Panc1 (cell line): ENCODE results near the gene LRRC3C. TPM values are rescaled to one million over a fixed set of nuclear protein-coding genes. Genes with fewer than 3 reads are reported as not detected.

Source experiments
- ATAC-seq: fragments of 200-7000 bp; cut with Tn5 transposase; 2 replicates; pipeline ENCODE4 v1.9.1; 2020; ENCODE audit warnings: mild to moderate bottlenecking, moderate library complexity
- BruUV-seq: library from RNA; stranded (reverse); fragments of 400-500 nt; replicated peaks from 2 replicates; lab custom pipeline; 2021; lab: Mats Ljungman, UMichigan
- CTCF ChIA-PET: fragments of 300-600 bp; sonication (Branson Sonifier 250); formaldehyde crosslinking; loops from one replicate; lab custom pipeline; 2022; ENCODE audit warnings: antibody characterized with exemption; lab: Charles Lee
- POLR2A ChIA-PET: fragments of 300-600 bp; sonication (Branson Sonifier 250); formaldehyde crosslinking; loops from one replicate; lab custom pipeline; 2022; ENCODE audit warnings: antibody characterized with exemption; lab: Charles Lee
- DNase-seq: peaks from one replicate; pipeline ENCODE4 v3.0.0-alpha.2; 2010; ENCODE audit warnings: low read depth, low spot score
- H3K27ac ChIP-seq: 2 replicates; pipeline ENCODE4 v1.5.1; 2011; ENCODE audit warnings: mild to moderate bottlenecking, low read length, inconsistent platforms
- H3K27me3 ChIP-seq: fragments of 200-500 bp; sonication (Bioruptor generic); 2 replicates; pipeline ENCODE4 v1.6.0; 2014; ENCODE audit warnings: low read length, inconsistent platforms; ENCODE audit not compliant: control insufficient read depth, insufficient read depth
- H3K36me3 ChIP-seq: fragments of 200-500 bp; sonication (Bioruptor generic); 2 replicates; pipeline ENCODE4 v1.5.1; 2014; ENCODE audit warnings: inconsistent platforms, mild to moderate bottlenecking, low read length, moderate library complexity; ENCODE audit not compliant: control insufficient read depth, insufficient read depth
- H3K4me1 ChIP-seq: 2 replicates; pipeline ENCODE4 v1.5.1; 2011; ENCODE audit warnings: inconsistent platforms, mild to moderate bottlenecking, low read length, moderate library complexity; ENCODE audit not compliant: control insufficient read depth, insufficient read depth
- H3K4me3 ChIP-seq, 2 experiments: 2 replicates each; pipeline ENCODE4 v1.5.1; 2011 to 2012; ENCODE audit warnings: low read depth in 2 of 2, low read length in 2 of 2, mild to moderate bottlenecking in 2 of 2, inconsistent platforms in 1 of 2, moderate library complexity in 1 of 2
- H3K9me3 ChIP-seq: fragments of 200-500 bp; sonication (Bioruptor generic); 2 replicates; pipeline ENCODE4 v1.5.1; 2014; ENCODE audit warnings: low read depth, mild to moderate bottlenecking, inconsistent platforms, low read length, moderate library complexity; ENCODE audit not compliant: control insufficient read depth, insufficient read depth
- POLR2AphosphoS5 ChIP-seq: IDR thresholded peaks from 2 replicates; pipeline ENCODE4 v1.6.1; 2012; ENCODE audit warnings: mild to moderate bottlenecking, low read depth, low read length, moderate library complexity
- REST ChIP-seq, 2 experiments: IDR thresholded peaks; 2 replicates each; pipeline ENCODE4 v1.6.1; 2011 to 2012; ENCODE audit warnings: low read depth in 2 of 2, control low read depth in 1 of 2, low read length in 1 of 2, mild to moderate bottlenecking in 1 of 2, moderate library complexity in 1 of 2; ENCODE audit not compliant: insufficient read depth in 1 of 2
- SIN3A ChIP-seq: IDR thresholded peaks from 2 replicates; pipeline ENCODE4 v1.6.1; 2012; ENCODE audit warnings: low read depth, mild to moderate bottlenecking, low read length, moderate library complexity, borderline replicate concordance; ENCODE audit not compliant: insufficient read depth
- TCF7L2 ChIP-seq: IDR thresholded peaks from 2 replicates; pipeline ENCODE4 v1.6.1; 2011; ENCODE audit warnings: mild to moderate bottlenecking, low read depth, low read length, inconsistent platforms
- in situ Hi-C: cut with HindIII; loops from 2 replicates; pipeline ENCODE4 v1.10.0; 2016; ENCODE audit warnings: low sequenced_read_pairs, low pct_unique_long_range_greater_than_20kb
- intact Hi-C: fragments of 100-400 bp; cut with micrococcal nuclease; formaldehyde crosslinking; loops from one replicate; pipeline ENCODE4 v1.10.0; 2022; ENCODE audit not compliant: unreplicated experiment
- total RNA-seq: library from RNA; stranded (reverse); gene quantifications from one replicate; pipeline ENCODE4 v1.2.1, GENCODE V29; 2021; ENCODE audit not compliant: unreplicated experiment
- TF ChIP-seq, protein P1 (sequence below): fragments of 450-650 bp; IDR thresholded peaks from 2 replicates; pipeline ENCODE4 v1.5.1; 2017; ENCODE audit warnings: mild to moderate bottlenecking

The LRRC3C gene
- total RNA-seq, 1 experiment from 2014 or later: not detected

- Histone ChIP-seq H3K27ac (no peak overlapping the region), H3K4me3 (no peak overlapping the region), H3K36me3 (no peaks in the 10 kb centered on the region), H3K4me1 (peaks cover 9% of the 10 kb centered on the region), H3K27me3 (no peaks in the 10 kb centered on the region), H3K9me3 (no peaks in the 10 kb centered on the region)
- intact Hi-C loops (no loop called here), in situ Hi-C loops (no loop called here)
- no peak for DNase-seq
- BruUV-seq: no TSS peak
- ChIA-PET POLR2A (no interaction called here), CTCF (no interaction called here)
- ATAC-seq: no peak
- TF ChIP-seq, protein P1, sequence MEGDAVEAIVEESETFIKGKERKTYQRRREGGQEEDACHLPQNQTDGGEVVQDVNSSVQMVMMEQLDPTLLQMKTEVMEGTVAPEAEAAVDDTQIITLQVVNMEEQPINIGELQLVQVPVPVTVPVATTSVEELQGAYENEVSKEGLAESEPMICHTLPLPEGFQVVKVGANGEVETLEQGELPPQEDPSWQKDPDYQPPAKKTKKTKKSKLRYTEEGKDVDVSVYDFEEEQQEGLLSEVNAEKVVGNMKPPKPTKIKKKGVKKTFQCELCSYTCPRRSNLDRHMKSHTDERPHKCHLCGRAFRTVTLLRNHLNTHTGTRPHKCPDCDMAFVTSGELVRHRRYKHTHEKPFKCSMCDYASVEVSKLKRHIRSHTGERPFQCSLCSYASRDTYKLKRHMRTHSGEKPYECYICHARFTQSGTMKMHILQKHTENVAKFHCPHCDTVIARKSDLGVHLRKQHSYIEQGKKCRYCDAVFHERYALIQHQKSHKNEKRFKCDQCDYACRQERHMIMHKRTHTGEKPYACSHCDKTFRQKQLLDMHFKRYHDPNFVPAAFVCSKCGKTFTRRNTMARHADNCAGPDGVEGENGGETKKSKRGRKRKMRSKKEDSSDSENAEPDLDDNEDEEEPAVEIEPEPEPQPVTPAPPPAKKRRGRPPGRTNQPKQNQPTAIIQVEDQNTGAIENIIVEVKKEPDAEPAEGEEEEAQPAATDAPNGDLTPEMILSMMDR: no peak
- TF ChIP-seq REST (IDR thresholded peaks at IDR 0.05; ENCODE audit: insufficient read depth in 1 of 2, low read depth in 2 of 2, low read length in 1 of 2) (no peak), TCF7L2 (no peak), SIN3A (no peak), POLR2AphosphoS5 (no peak)
Observed at GRCh38 chr17:39933912-39934311, 6.4 kb downstream of the LRRC3C start.

GRCh38 chr17:39934324-39934723 is 6.8 kb downstream of the LRRC3C start:
- H3K27ac ChIP-seq: no peak overlapping the region
- in situ Hi-C loops: no loop called here
- ChIA-PET CTCF (no interaction called here), POLR2A (no interaction called here)
- TF ChIP-seq, protein P1: no peak
- TF ChIP-seq TCF7L2: no peak
- no peak for TF ChIP-seq POLR2AphosphoS5
- TF ChIP-seq REST (IDR thresholded peaks at IDR 0.05; ENCODE audit: insufficient read depth in 1 of 2, low read depth in 2 of 2, low read length in 1 of 2): no peak
- TF ChIP-seq SIN3A: no peak
- H3K27me3 ChIP-seq: no peaks in the 10 kb centered on the region
- intact Hi-C loops: no loop called here
- H3K4me3 ChIP-seq: no peak overlapping the region
- no peaks in the 10 kb centered on the region for H3K9me3 ChIP-seq
- DNase-seq: no peak
- H3K4me1 ChIP-seq: peaks cover 5% of the 10 kb centered on the region; the same call in 1 of the 2 replicates
- no peaks in the 10 kb centered on the region for H3K36me3 ChIP-seq
- no TSS peak for BruUV-seq
- no peak for ATAC-seq
